ENCODE results near the gene MAD1L1. TPM values are rescaled to one million over a fixed set of nuclear protein-coding genes. Genes with fewer than 3 reads are reported as not detected.
"Not testable (repeated sequence)": the region's sequence is repeated elsewhere in the genome, so short reads cannot be mapped to it uniquely, and the experiment has no call there.

MAD1L1 gene
- total and polyA plus RNA-seq, 2 of the 13 experiments (the other 11 are each of a cell fraction or from before 2014, with no cell fraction given): 17.4 to 64.7 TPM

DNA sequence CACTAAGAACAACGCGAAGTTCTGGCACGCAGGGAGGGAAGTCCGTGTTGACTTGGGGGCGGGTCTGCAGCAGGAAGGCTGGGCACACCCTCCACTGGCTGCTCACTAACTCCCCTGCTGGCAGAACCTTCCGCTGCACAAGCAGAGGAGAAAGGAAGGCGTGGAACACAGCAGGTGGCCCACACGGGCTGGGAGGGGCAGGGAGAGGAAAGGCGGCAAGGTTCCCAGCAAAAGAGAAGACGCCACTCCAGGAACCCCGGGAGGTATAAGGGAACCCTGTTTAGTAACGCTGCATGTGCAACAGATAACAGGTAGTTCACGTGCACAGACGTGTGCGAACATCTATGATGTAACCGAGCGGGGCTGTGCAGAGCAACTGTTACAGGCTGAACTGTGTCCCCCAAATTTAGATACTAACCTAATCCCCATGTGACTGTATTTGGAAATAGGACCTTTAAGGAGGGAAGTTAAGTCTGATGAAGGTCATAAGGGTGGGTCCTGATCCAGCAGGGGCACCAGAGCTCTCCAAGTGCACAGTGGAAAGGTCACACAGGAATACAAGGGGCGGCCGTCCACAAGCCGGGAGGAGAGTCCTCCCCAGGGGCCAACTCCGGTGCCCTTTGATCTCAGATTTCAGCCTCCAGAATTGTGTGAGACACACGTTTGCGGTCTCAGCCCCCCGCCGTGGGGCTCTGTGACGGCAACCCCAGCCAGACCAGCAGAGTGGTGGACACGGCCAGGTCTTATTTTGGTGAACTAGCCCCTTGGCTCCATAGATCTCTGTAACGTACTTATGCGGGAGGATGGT, 357.1 kb downstream of the MAD1L1 start (continued):
- not testable (repeated sequence) for TF ChIP-seq SOX13 (IDR thresholded peaks at IDR 0.05)
- 0 out of 4 replicates have a peak, but pooled peaks of 1 of the 2 experiments have one; percentile 12 for TF ChIP-seq SOX13 (CRISPR knock-in tag; conservative IDR thresholded peaks at IDR 0.05 in 1 of 2, IDR thresholded peaks at IDR 0.05 in 1 of 2)
- TF ChIP-seq, protein P1, sequence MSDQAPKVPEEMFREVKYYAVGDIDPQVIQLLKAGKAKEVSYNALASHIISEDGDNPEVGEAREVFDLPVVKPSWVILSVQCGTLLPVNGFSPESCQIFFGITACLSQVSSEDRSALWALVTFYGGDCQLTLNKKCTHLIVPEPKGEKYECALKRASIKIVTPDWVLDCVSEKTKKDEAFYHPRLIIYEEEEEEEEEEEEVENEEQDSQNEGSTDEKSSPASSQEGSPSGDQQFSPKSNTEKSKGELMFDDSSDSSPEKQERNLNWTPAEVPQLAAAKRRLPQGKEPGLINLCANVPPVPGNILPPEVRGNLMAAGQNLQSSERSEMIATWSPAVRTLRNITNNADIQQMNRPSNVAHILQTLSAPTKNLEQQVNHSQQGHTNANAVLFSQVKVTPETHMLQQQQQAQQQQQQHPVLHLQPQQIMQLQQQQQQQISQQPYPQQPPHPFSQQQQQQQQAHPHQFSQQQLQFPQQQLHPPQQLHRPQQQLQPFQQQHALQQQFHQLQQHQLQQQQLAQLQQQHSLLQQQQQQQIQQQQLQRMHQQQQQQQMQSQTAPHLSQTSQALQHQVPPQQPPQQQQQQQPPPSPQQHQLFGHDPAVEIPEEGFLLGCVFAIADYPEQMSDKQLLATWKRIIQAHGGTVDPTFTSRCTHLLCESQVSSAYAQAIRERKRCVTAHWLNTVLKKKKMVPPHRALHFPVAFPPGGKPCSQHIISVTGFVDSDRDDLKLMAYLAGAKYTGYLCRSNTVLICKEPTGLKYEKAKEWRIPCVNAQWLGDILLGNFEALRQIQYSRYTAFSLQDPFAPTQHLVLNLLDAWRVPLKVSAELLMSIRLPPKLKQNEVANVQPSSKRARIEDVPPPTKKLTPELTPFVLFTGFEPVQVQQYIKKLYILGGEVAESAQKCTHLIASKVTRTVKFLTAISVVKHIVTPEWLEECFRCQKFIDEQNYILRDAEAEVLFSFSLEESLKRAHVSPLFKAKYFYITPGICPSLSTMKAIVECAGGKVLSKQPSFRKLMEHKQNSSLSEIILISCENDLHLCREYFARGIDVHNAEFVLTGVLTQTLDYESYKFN (CRISPR knock-in tag; conservative IDR thresholded peaks at IDR 0.05): peak; percentile 68
- peak; percentile 95 for TF ChIP-seq SP5 (CRISPR knock-in tag; IDR thresholded peaks at IDR 0.05; ENCODE audit: borderline replicate concordance, low read depth)
- TF ChIP-seq, protein P2, sequence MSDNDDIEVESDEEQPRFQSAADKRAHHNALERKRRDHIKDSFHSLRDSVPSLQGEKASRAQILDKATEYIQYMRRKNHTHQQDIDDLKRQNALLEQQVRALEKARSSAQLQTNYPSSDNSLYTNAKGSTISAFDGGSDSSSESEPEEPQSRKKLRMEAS (IDR thresholded peaks at IDR 0.05): peak; percentile 52
- TF ChIP-seq, protein P3, sequence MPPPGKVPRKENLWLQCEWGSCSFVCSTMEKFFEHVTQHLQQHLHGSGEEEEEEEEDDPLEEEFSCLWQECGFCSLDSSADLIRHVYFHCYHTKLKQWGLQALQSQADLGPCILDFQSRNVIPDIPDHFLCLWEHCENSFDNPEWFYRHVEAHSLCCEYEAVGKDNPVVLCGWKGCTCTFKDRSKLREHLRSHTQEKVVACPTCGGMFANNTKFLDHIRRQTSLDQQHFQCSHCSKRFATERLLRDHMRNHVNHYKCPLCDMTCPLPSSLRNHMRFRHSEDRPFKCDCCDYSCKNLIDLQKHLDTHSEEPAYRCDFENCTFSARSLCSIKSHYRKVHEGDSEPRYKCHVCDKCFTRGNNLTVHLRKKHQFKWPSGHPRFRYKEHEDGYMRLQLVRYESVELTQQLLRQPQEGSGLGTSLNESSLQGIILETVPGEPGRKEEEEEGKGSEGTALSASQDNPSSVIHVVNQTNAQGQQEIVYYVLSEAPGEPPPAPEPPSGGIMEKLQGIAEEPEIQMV (CRISPR knock-in tag; IDR thresholded peaks at IDR 0.05; ENCODE audit: low read depth): peak; percentile 47; the same call in 1 of the 2 replicates
- peak; percentile 40; the same call in 1 of the 2 replicates for TF ChIP-seq ZNF7 (CRISPR knock-in tag; IDR thresholded peaks at IDR 0.05)

Measured in HepG2 (cell line).